Activated CD4-positive, alpha-beta T cell treated with anti-CD3 and anti-CD28 coated beads, Interleukin-2, Interleukin-4, amounts not matched to agents 100 ng/mL and 50 ng/mL, durations not matched to agents 16 hours and 8 hours (primary cell): Measurements from ENCODE around the gene CCDC9B.
A peak's percentile ranks its signal among the peaks of the same experiment; 100 is the strongest.

Source experiments
- DNase-seq: peaks from one replicate; pipeline ENCODE4 v3.0.0-alpha.2; 2020; ENCODE audit warnings: low spot score

The CCDC9B gene

GRCh38 chr15:40307421-40308211 is 33.1 kb downstream of the CCDC9B start, which contains the start of gene PLCB2:
PLCB2 (minus strand) TSS chr15:40307935; CDS start chr15:40307672, 263 bp downstream.
- peak; percentile 65 for DNase-seq

- no peak for DNase-seq
Measured at GRCh38 chr15:40306908-40307307, 33.8 kb downstream of the CCDC9B start.

- no peak for DNase-seq
Measured at GRCh38 chr15:40306371-40306770, 34.4 kb downstream of the CCDC9B start.

- no peak for DNase-seq
Measured at GRCh38 chr15:40305281-40305680, 35.5 kb downstream of the CCDC9B start.

GRCh38 chr15:40303576-40303975 is 37.2 kb downstream of the CCDC9B start:
- no peak for DNase-seq

- DNase-seq: no peak
Measured at GRCh38 chr15:40302981-40303380, 37.8 kb downstream of the CCDC9B start.

GRCh38 chr15:40302288-40302886 is 38.4 kb downstream of the CCDC9B start:
- no peak for DNase-seq

- no peak for DNase-seq
Measured at GRCh38 chr15:40301467-40302179, 39.1 kb downstream of the CCDC9B start.

- no peak for DNase-seq
Measured at GRCh38 chr15:40300771-40301170, 40.0 kb downstream of the CCDC9B start.

- no peak for DNase-seq
Measured at GRCh38 chr15:40300367-40300766, 40.4 kb downstream of the CCDC9B start.

GRCh38 chr15:40298216-40298935 is 42.4 kb downstream of the CCDC9B start:
- DNase-seq: no peak

GRCh38 chr15:40297356-40297755 is 43.4 kb downstream of the CCDC9B start:
- no peak for DNase-seq

- no peak for DNase-seq
Measured at GRCh38 chr15:40296561-40297230, 44.0 kb downstream of the CCDC9B start.

- DNase-seq: no peak
Measured at GRCh38 chr15:40295877-40296560, 44.7 kb downstream of the CCDC9B start.

GRCh38 chr15:40295297-40295696 is 45.4 kb downstream of the CCDC9B start:
- DNase-seq: no peak

- DNase-seq: no peak
Measured at GRCh38 chr15:40293905-40294895, 46.5 kb downstream of the CCDC9B start.

GRCh38 chr15:40293006-40293405 is 47.7 kb downstream of the CCDC9B start:
- DNase-seq: no peak

GRCh38 chr15:40292246-40292645 is 48.5 kb downstream of the CCDC9B start:
- DNase-seq: no peak

- DNase-seq: no peak
Measured at GRCh38 chr15:40290918-40291574, 49.7 kb downstream of the CCDC9B start.
